ENCODE results near the gene B4GALT7.

GRCh38 chr5:177602458-177602830, 2.5 kb downstream of the B4GALT7 start:
- TF ChIP-seq EZH2 (IDR thresholded peaks at IDR 0.05; ENCODE audit: insufficient read depth, poor library complexity, severe bottlenecking) (no peak), EZH2phosphoT487 (IDR thresholded peaks at IDR 0.05; ENCODE audit: insufficient read depth, low read depth) (no peak)

All from GM23248 (cell line).